Spleen (tissue), 11 donors: ENCODE measurements around the gene LEP. TPM values are rescaled to one million over a fixed set of nuclear protein-coding genes. Genes with fewer than 3 reads are reported as not detected.
A peak's percentile ranks its signal among the peaks of the same experiment; 100 is the strongest.

Source experiments
- DNase-seq: peaks from one replicate; pipeline ENCODE4 v3.0.0-alpha.2; 2020
- H3K27ac ChIP-seq, 8 donors: fragments of 200-600 bp; sonication (generic) in 7 of 8; 1 replicate in 4 of 8; 2 replicates in 4 of 8; pipeline versions ENCODE4 v1.5.0 to v1.8.0; 2016 to 2021; ENCODE audit warnings: inconsistent platforms in 4 of 8, mild to moderate bottlenecking in 4 of 8, moderate library complexity in 1 of 8
- H3K27me3 ChIP-seq, 7 donors: fragments of 200-600 bp; sonication (generic) in 6 of 7; replicated peaks in 1 of 7; 1 replicate in 4 of 7; 2 replicates in 3 of 7; pipeline versions ENCODE4 v1.5.0 to v1.8.0; 2016 to 2021; ENCODE audit warnings: inconsistent platforms in 3 of 7, mild to moderate bottlenecking in 1 of 7
- H3K36me3 ChIP-seq, 6 donors: fragments of 200-600 bp; sonication (generic) in 5 of 6; 1 replicate in 4 of 6; 2 replicates in 2 of 6; pipeline versions ENCODE4 v1.5.0 to v1.8.0; 2016 to 2021; ENCODE audit warnings: inconsistent platforms in 2 of 6
- H3K4me1 ChIP-seq, 6 donors: fragments of 200-600 bp; sonication (generic) in 5 of 6; 1 replicate in 3 of 6; 2 replicates in 3 of 6; pipeline versions ENCODE4 v1.5.0 to v1.8.0; 2016 to 2021; ENCODE audit warnings: inconsistent platforms in 3 of 6
- H3K4me3 ChIP-seq, 8 donors: fragments of 200-600 bp; sonication (generic) in 7 of 8; 1 replicate in 4 of 8; 2 replicates in 4 of 8; pipeline versions ENCODE4 v1.5.0 to v1.8.0; 2016 to 2021; ENCODE audit warnings: inconsistent platforms in 4 of 8, mild to moderate bottlenecking in 4 of 8, moderate library complexity in 2 of 8
- H3K9me3 ChIP-seq, 8 donors: fragments of 200-600 bp; sonication (generic) in 7 of 8; 1 replicate in 4 of 8; 2 replicates in 4 of 8; pipeline versions ENCODE4 v1.5.0 to v1.8.0; 2016 to 2021; ENCODE audit warnings: inconsistent platforms in 4 of 8
- POLR2A ChIP-seq, 3 donors: fragments of 450-650 bp; IDR thresholded peaks; one replicate each; pipeline ENCODE4 v1.5.1; 2017; ENCODE audit warnings: antibody characterized with exemption in 3 of 3, mild to moderate bottlenecking in 1 of 3
- POLR2AphosphoS5 ChIP-seq, 3 donors: sonication (generic); formaldehyde crosslinking; IDR thresholded peaks; one replicate each; pipeline ENCODE4 v1.5.1; 2017; ENCODE audit warnings: antibody characterized with exemption in 3 of 3
- WGBS, 5 donors: extraction: QIAGEN DNeasy Blood & Tissue Kit in 3 of 5; methylation state at CpG; one replicate each; pipeline versions ENCODE4 v1.1.5 to v1.1.7; 2013 to 2018; 5-methylcytosine and 5-hydroxymethylcytosine counted together
- intact Hi-C: fragments of 100-400 bp; cut with DNase I; formaldehyde crosslinking; loops from one replicate; pipeline ENCODE4 v1.15.0; 2023; ENCODE audit warnings: low total_unique reads
- polyA plus RNA-seq, 3 donors: library from polyadenylated mRNA; stranded (reverse); fragments of 200-250 nt; gene quantifications; one replicate each; pipeline ENCODE4 v1.2.1, GENCODE V29; 2013
- total RNA-seq, 7 donors: library from RNA; depleted of rRNA in 3 of 7; stranded (reverse); fragments of >200 nt in 3 of 7; fragmentation: NEBNext Ultra II Directional in 4 of 7; extraction: Animal tissue kit (Norgen Biotek cat#: 25700) in 4 of 7; gene quantifications; one replicate each; pipeline versions ENCODE4 v1.1.0 to v1.2.1, GENCODE V29; 2016 to 2021
- TF ChIP-seq, protein P1 (sequence below), 11 experiments: fragments of 200-600 bp in 7 of 11; fragments of 450-650 bp in 4 of 11; sonication (generic) in 4 of 11; IDR thresholded peaks in 8 of 11; conservative IDR thresholded peaks in 3 of 11; 1 replicate in 7 of 11; 2 replicates in 4 of 11; pipeline versions ENCODE4 v1.4.0 to v1.8.0; 2016 to 2021; ENCODE audit warnings: antibody characterized with exemption in 11 of 11, inconsistent platforms in 4 of 11, mild to moderate bottlenecking in 1 of 11
- donor health status: healthy with polysubstance abuse.
- donor health status: DM: no; HTN: no; CAD: no; lungs with moderate emphysema.
- donor health status: DM: no; HTN: no; CAD: no.
- donor health status: Bipolar disorder and iron deficiency.
- donor health status: healthy.
- donor health status: DM: no; HTN: no; CAD: no.
- donor health status: DM: yes; HTN: yes; CAD: no.

The LEP gene
- total and polyA plus RNA-seq, 10 donors: 0.06 to 0.44 (median 0.13) TPM; not detected in 5

DNA sequence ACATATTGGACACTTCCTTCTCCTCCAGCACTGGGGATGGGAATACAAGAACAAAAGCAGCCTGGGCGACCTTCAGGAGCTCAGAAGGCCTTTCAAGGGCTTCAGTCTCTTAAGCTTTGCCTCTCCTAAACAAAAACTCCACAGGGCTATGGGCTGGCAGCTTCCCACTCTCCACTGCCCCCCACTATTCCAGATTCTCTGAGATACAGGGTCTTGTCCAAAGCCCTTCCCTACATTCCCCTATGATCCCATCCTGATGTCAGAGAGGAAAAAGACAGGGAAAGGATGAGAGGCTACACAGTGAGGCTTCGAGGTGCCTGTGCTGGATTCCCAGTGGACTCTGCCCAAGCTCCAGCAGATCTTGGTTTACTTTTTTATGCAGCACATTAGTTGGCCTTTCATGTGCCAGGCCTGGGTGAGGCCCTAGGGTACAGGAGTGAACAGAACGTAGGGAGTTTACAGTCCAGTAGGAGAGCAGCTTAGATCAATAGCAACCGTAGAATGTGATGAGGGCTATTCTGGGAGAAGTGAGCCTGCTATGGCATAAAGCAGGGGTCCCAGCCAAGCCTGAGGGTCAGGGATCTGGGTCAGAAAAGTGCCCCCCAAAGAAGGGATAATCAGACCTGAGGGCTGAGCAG is 33.3 kb downstream of the LEP start:
- H3K4me3 ChIP-seq: no peak overlapping the region
- peaks cover 0 to 17% (median 11%) of the 10 kb centered on the region in 8 donors for H3K9me3 ChIP-seq
- DNase-seq: no peak
- no peaks in the 10 kb centered on the region for H3K36me3 ChIP-seq
- no peak overlapping the region for H3K27ac ChIP-seq
- peaks cover 0 to 34% (median 20%) of the 10 kb centered on the region in 7 donors for H3K27me3 ChIP-seq
- TF ChIP-seq, protein P1, sequence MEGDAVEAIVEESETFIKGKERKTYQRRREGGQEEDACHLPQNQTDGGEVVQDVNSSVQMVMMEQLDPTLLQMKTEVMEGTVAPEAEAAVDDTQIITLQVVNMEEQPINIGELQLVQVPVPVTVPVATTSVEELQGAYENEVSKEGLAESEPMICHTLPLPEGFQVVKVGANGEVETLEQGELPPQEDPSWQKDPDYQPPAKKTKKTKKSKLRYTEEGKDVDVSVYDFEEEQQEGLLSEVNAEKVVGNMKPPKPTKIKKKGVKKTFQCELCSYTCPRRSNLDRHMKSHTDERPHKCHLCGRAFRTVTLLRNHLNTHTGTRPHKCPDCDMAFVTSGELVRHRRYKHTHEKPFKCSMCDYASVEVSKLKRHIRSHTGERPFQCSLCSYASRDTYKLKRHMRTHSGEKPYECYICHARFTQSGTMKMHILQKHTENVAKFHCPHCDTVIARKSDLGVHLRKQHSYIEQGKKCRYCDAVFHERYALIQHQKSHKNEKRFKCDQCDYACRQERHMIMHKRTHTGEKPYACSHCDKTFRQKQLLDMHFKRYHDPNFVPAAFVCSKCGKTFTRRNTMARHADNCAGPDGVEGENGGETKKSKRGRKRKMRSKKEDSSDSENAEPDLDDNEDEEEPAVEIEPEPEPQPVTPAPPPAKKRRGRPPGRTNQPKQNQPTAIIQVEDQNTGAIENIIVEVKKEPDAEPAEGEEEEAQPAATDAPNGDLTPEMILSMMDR (IDR thresholded peaks at IDR 0.05 in 8 of 11, conservative IDR thresholded peaks at IDR 0.05 in 3 of 11): no peak
- TF ChIP-seq POLR2AphosphoS5 (IDR thresholded peaks at IDR 0.05) (no peak), POLR2A (IDR thresholded peaks at IDR 0.05) (no peak)
- intact Hi-C loops: no loop called here
- WGBS, 5 donors: 68 to 87% (median 86%) methylated on average over 4 of the region's 4 CpGs
- H3K4me1 ChIP-seq: peaks cover 0 to 20% (median 11%) of the 10 kb centered on the region in 6 donors

- no peaks in the 10 kb centered on the region for H3K36me3 ChIP-seq
- no peak overlapping the region for H3K27ac ChIP-seq
- H3K4me1 ChIP-seq: peaks cover 0 to 20% (median 11%) of the 10 kb centered on the region in 6 donors
- H3K9me3 ChIP-seq: peaks cover 0 to 24% (median 18%) of the 10 kb centered on the region in 8 donors
- H3K27me3 ChIP-seq: peaks cover 0 to 29% (median 20%) of the 10 kb centered on the region in 7 donors
- TF ChIP-seq, protein P1 (IDR thresholded peaks at IDR 0.05 in 8 of 11, conservative IDR thresholded peaks at IDR 0.05 in 3 of 11): no peak
- TF ChIP-seq POLR2A (IDR thresholded peaks at IDR 0.05) (no peak), POLR2AphosphoS5 (IDR thresholded peaks at IDR 0.05) (no peak)
- intact Hi-C loops: no loop called here
- no peak overlapping the region for H3K4me3 ChIP-seq
- no peak for DNase-seq
- 51 to 65% (median 61%) methylated on average over 3 of the region's 3 CpGs for WGBS, 5 donors
Measured at GRCh38 chr7:128274884-128275603, 34.0 kb downstream of the LEP start.

- Histone ChIP-seq H3K4me1 (peaks cover 0 to 16% (median 10%) of the 10 kb centered on the region in 6 donors), H3K9me3 (peaks cover 0 to 30% (median 24%) of the 10 kb centered on the region in 8 donors), H3K27me3 (peaks cover 0 to 23% (median 15%) of the 10 kb centered on the region in 7 donors), H3K36me3 (no peaks in the 10 kb centered on the region), H3K4me3 (no peak overlapping the region), H3K27ac (no peak overlapping the region)
- 72 to 85% (median 77%) methylated on average over 4 of the region's 4 CpGs for WGBS, 5 donors
- peak; percentile 47 for DNase-seq
- TF ChIP-seq, protein P1 (IDR thresholded peaks at IDR 0.05 in 8 of 11, conservative IDR thresholded peaks at IDR 0.05 in 3 of 11): no peak
- TF ChIP-seq POLR2AphosphoS5 (IDR thresholded peaks at IDR 0.05): no peak
- no peak for TF ChIP-seq POLR2A (IDR thresholded peaks at IDR 0.05)
- intact Hi-C loops: no loop called here
Measured at GRCh38 chr7:128275681-128276080, 34.6 kb downstream of the LEP start.

DNA sequence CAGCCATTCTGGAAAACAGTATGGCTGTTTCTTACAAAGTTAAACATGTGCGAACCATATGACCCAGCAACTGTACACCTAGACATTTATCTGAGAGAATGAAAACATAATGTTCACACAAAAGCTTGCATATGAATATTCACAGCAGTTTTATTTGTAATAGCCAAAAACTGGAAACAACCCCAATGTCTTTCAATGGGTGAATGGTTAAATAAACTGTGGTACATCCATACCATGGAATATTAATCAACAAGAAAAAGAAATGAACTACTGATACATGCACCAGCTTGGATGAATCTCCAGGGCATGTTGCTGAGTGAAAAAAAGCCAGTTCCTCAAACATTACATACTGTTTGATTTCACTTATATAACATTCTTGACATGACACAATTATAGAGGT is 37.3 kb downstream of the LEP start:
- H3K4me3 ChIP-seq: no peak overlapping the region
- intact Hi-C loops: no loop called here
- H3K36me3 ChIP-seq: peaks cover 0 to 6% (median 0%) of the 10 kb centered on the region in 6 donors
- DNase-seq: no peak
- H3K27ac ChIP-seq: no peak overlapping the region
- 94 to 97% (median 97%) methylated on average over 1 of the region's 1 CpG for WGBS, 5 donors
- no peaks in the 10 kb centered on the region for H3K4me1 ChIP-seq
- no peaks in the 10 kb centered on the region for H3K27me3 ChIP-seq
- H3K9me3 ChIP-seq: peaks cover 0 to 45% (median 36%) of the 10 kb centered on the region in 8 donors
- TF ChIP-seq POLR2A (IDR thresholded peaks at IDR 0.05) (no peak), POLR2AphosphoS5 (IDR thresholded peaks at IDR 0.05) (no peak)
- TF ChIP-seq, protein P1 (IDR thresholded peaks at IDR 0.05 in 8 of 11, conservative IDR thresholded peaks at IDR 0.05 in 3 of 11): no peak
